Lung (tissue), 12 donors: ENCODE data around the gene ERMARD. TPM values are rescaled to one million over a fixed set of nuclear protein-coding genes. Genes with fewer than 3 reads are reported as not detected.

Source experiments
- ATAC-seq: fragments of 200-7000 bp; cut with Tn5 transposase; one replicate; pipeline ENCODE4 v1.9.1; 2020; ENCODE audit warnings: moderate number of reproducible peaks; ENCODE audit not compliant: insufficient read depth, low FRiP score
- DNase-seq, 3 donors: peaks; one replicate each; pipeline ENCODE4 v3.0.0-alpha.2; 2013 to 2017
- H3K27ac ChIP-seq, 2 donors: one replicate each; pipeline ENCODE4 v1.5.1; 2013; ENCODE audit warnings: mild to moderate bottlenecking in 2 of 2, moderate library complexity in 2 of 2, control low read depth in 1 of 2, inconsistent platforms in 1 of 2, low read depth in 1 of 2, low read length in 1 of 2
- H3K27me3 ChIP-seq, 3 donors: one replicate each; pipeline ENCODE4 v1.5.1; 2013; ENCODE audit warnings: low read length in 2 of 3; ENCODE audit not compliant: control insufficient read depth in 3 of 3, insufficient read depth in 3 of 3
- H3K36me3 ChIP-seq, 4 donors: one replicate each; pipeline ENCODE4 v1.5.1; 2013; ENCODE audit warnings: low read length in 4 of 4, mild to moderate bottlenecking in 1 of 4, moderate library complexity in 1 of 4; ENCODE audit not compliant: control insufficient read depth in 4 of 4, insufficient read depth in 4 of 4
- H3K4me1 ChIP-seq, 5 donors: one replicate each; pipeline ENCODE4 v1.5.1; 2013; ENCODE audit warnings: low read length in 5 of 5, mild to moderate bottlenecking in 2 of 5, moderate library complexity in 1 of 5; ENCODE audit not compliant: control insufficient read depth in 5 of 5, insufficient read depth in 5 of 5
- H3K4me3 ChIP-seq: one replicate; pipeline ENCODE4 v1.5.1; 2013; ENCODE audit warnings: mild to moderate bottlenecking, control low read depth, moderate library complexity
- H3K9ac ChIP-seq, 2 donors: one replicate each; pipeline ENCODE4 v1.5.1; 2013; ENCODE audit warnings: low read length in 2 of 2, control low read depth in 1 of 2; ENCODE audit not compliant: insufficient read depth in 1 of 2
- H3K9me3 ChIP-seq, 4 donors: one replicate each; pipeline ENCODE4 v1.5.1; 2013; ENCODE audit warnings: low read length in 3 of 4, mild to moderate bottlenecking in 1 of 4, moderate library complexity in 1 of 4; ENCODE audit not compliant: control insufficient read depth in 4 of 4, insufficient read depth in 3 of 4
- WGBS, 2 donors: extraction: QIAGEN DNeasy Blood & Tissue Kit; methylation state at CpG; one replicate each; pipeline ENCODE4 v1.1.7; 2013; 5-methylcytosine and 5-hydroxymethylcytosine counted together
- polyA plus RNA-seq, 2 donors: library from polyadenylated mRNA; stranded (reverse); fragments of 200-250 nt; gene quantifications; one replicate each; pipeline ENCODE4 v1.2.1, GENCODE V29; 2013
- total RNA-seq, 2 donors: library from RNA; depleted of rRNA in 1 of 2; stranded (reverse); fragments of >200 nt in 1 of 2; gene quantifications; one replicate each; pipeline ENCODE4 v1.2.1, GENCODE V29; 2014 to 2021
- TF ChIP-seq, protein P1 (sequence below): IDR thresholded peaks from 2 replicates; pipeline ENCODE4 v1.5.1; 2012; ENCODE audit warnings: mild to moderate bottlenecking; ENCODE audit errors: control extremely low read depth, extremely low read depth
- donor health status: control.
- donor health status: control.
- donor health status: Bipolar disorder and iron deficiency.
- donor health status: healthy.
- donor health status: DM: yes; HTN: yes; CAD: no.

The ERMARD gene
- total and polyA plus RNA-seq, 4 donors = 18.7 to 55.3 (median 32.9) TPM

DNA sequence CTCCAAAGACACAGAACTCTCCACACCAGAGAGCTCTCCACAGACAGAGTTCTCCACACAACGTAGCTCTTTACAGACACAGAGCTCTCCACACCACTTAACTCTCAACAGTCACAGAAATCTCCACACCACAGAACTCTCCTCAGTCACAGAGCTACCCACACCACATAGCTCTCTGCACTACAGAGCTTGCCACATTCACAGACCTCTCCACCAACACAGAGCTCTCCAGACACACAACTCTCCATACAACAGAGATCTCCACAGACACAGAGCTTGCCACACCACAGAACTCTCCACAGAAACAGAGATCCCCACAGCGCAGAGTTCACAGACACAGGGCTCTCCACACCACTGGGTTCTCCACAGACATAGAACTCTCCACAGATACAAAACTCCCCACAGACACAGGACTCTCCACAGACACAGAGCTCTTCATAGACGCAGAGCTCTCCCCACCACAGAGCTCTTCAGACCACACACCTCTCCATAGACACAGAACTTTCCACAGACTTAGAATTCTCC lies 52.5 kb downstream of the ERMARD start:
- TF ChIP-seq, protein P1, sequence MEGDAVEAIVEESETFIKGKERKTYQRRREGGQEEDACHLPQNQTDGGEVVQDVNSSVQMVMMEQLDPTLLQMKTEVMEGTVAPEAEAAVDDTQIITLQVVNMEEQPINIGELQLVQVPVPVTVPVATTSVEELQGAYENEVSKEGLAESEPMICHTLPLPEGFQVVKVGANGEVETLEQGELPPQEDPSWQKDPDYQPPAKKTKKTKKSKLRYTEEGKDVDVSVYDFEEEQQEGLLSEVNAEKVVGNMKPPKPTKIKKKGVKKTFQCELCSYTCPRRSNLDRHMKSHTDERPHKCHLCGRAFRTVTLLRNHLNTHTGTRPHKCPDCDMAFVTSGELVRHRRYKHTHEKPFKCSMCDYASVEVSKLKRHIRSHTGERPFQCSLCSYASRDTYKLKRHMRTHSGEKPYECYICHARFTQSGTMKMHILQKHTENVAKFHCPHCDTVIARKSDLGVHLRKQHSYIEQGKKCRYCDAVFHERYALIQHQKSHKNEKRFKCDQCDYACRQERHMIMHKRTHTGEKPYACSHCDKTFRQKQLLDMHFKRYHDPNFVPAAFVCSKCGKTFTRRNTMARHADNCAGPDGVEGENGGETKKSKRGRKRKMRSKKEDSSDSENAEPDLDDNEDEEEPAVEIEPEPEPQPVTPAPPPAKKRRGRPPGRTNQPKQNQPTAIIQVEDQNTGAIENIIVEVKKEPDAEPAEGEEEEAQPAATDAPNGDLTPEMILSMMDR = no peak
- DNase-seq = no peak

DNA sequence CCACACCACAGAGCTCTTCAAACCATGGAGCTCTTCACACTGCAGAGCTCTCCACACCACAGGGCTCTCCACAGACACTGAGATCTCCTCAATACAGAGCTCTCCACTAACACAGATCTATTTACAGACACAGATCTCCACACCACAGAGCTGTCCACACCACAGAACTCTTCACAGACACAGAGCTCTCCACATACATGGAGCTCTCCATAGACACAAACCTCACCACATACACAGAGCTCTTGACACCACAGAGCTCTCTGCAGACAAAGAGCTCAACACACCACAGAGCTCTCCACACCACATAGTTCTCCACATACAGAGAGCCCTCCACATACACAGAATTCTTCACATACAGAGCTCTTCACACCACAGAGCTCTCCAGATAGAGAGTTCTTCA lies 53.0 kb downstream of the ERMARD start:
- no peak for ATAC-seq
- Histone ChIP-seq H3K4me1 (peaks cover 0 to 15% (median 6%) of the 10 kb centered on the region in 5 donors), H3K9ac (no peak overlapping the region), H3K27me3 (peaks cover 0 to 7% (median 5%) of the 10 kb centered on the region in 3 donors), H3K4me3 (no peak overlapping the region), H3K9me3 (no peaks in the 10 kb centered on the region), H3K36me3 (no peaks in the 10 kb centered on the region), H3K27ac (no peak overlapping the region)
- peak in 1 of 3 donors; percentile 25 for DNase-seq
- TF ChIP-seq, protein P1 = no peak

More for the DNA sequence above, 52.5 kb downstream of the ERMARD start:
- no peak overlapping the region for H3K4me3 ChIP-seq
- 68 to 82% methylated on average over 3 of the region's 3 CpGs for WGBS, 2 donors
- H3K36me3 ChIP-seq = no peaks in the 10 kb centered on the region
- no peak overlapping the region for H3K9ac ChIP-seq
- no peak overlapping the region for H3K27ac ChIP-seq
- ATAC-seq = no peak
- peaks cover 0 to 7% (median 5%) of the 10 kb centered on the region in 3 donors for H3K27me3 ChIP-seq
- H3K4me1 ChIP-seq = peaks cover 0 to 15% (median 6%) of the 10 kb centered on the region in 5 donors
- H3K9me3 ChIP-seq = no peaks in the 10 kb centered on the region

DNA sequence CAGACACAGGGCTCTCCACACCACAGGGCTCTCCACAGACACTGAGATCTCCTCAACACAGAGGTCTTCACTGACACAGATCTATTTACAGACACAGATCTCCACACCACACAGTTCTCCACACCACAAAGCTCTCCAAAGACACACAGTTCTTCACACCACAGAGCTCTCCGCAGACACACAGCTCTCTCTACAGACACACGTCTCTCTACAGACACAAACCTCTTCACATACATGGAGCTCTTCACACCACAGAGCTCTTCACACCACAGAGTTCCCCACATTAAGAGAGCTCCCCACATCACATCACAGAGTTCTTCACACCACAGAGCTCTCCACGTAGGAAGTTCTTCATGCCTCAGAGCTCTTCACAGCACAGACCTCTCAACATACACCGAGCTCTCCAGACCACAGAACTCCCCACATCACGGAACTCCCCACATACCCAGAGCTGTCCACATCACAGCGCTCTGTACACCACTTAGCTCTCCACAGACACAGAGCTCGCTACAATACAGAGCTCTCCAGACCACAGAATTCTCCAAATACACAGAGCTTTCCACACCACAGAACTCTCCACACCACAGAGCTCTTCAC lies 53.9 kb downstream of the ERMARD start:
- H3K27ac ChIP-seq = no peak overlapping the region
- peaks cover 0 to 10% (median 4%) of the 10 kb centered on the region in 5 donors for H3K4me1 ChIP-seq
- ATAC-seq = no peak
- H3K4me3 ChIP-seq = no peak overlapping the region
- no peak overlapping the region for H3K9ac ChIP-seq
- peaks cover 0 to 7% (median 5%) of the 10 kb centered on the region in 3 donors for H3K27me3 ChIP-seq
- no peak for DNase-seq
- H3K36me3 ChIP-seq = no peaks in the 10 kb centered on the region
- no peaks in the 10 kb centered on the region for H3K9me3 ChIP-seq
- 38 to 57% methylated on average over 7 of the region's 7 CpGs for WGBS, 2 donors
- TF ChIP-seq, protein P1 = no peak

DNA sequence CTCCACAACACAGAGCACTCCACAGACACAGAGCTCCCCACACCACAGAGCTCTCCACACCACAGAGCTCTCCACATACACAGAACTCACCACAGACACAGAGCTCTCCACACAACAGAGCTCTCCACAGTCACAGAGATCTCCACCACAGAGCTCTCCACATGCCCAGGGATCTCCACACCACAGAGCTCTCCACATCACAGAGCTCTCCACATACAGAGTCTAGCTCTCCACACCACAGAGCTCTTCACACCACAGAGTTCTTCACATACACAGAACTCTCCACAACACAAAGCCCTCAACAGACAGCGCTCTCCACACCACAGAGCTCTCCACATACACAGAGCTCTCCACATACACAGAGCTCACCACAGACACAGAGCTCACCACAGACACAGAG lies 55.3 kb downstream of the ERMARD start:
- Histone ChIP-seq H3K4me3 (no peak overlapping the region), H3K9me3 (no peaks in the 10 kb centered on the region), H3K36me3 (no peaks in the 10 kb centered on the region), H3K27me3 (peaks cover 0 to 7% (median 5%) of the 10 kb centered on the region in 3 donors), H3K27ac (no peak overlapping the region), H3K4me1 (no peaks in the 10 kb centered on the region), H3K9ac (no peak overlapping the region)
- 84 to 89% methylated on average over 1 of the region's 1 CpG for WGBS, 2 donors
- DNase-seq (no peak), ATAC-seq (no peak)
- TF ChIP-seq, protein P1 = no peak
